ENCODE results near the gene CDO1. TPM values are rescaled to one million over a fixed set of nuclear protein-coding genes. Genes with fewer than 3 reads are reported as not detected.

CDO1 gene
- total and polyA plus RNA-seq, 2 of the 8 experiments (the other 6 are each of a cell fraction or from before 2014, with no cell fraction given): 26.1 to 29.5 TPM

DNA sequence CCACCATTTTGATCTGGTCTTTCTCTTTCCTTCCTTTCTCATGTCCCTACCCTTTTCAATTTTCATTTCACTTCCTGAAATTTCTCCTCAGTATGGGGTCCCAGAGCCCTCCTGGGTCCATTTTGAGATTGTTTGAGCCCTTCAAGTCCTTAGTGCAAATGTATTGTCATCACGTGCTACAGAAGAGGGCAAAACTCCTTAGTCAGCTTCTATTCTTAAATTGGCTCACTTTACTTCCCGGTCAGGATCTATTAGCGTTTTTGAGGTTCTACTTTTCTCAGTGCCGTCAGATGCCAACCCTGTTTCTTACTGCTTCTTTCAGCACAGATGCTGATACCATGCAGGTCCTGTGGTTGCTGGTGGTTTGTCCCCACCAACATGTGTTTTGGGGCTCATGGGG lies 19.0 kb upstream of the CDO1 start (continued):
- TF ChIP-seq, protein P1, sequence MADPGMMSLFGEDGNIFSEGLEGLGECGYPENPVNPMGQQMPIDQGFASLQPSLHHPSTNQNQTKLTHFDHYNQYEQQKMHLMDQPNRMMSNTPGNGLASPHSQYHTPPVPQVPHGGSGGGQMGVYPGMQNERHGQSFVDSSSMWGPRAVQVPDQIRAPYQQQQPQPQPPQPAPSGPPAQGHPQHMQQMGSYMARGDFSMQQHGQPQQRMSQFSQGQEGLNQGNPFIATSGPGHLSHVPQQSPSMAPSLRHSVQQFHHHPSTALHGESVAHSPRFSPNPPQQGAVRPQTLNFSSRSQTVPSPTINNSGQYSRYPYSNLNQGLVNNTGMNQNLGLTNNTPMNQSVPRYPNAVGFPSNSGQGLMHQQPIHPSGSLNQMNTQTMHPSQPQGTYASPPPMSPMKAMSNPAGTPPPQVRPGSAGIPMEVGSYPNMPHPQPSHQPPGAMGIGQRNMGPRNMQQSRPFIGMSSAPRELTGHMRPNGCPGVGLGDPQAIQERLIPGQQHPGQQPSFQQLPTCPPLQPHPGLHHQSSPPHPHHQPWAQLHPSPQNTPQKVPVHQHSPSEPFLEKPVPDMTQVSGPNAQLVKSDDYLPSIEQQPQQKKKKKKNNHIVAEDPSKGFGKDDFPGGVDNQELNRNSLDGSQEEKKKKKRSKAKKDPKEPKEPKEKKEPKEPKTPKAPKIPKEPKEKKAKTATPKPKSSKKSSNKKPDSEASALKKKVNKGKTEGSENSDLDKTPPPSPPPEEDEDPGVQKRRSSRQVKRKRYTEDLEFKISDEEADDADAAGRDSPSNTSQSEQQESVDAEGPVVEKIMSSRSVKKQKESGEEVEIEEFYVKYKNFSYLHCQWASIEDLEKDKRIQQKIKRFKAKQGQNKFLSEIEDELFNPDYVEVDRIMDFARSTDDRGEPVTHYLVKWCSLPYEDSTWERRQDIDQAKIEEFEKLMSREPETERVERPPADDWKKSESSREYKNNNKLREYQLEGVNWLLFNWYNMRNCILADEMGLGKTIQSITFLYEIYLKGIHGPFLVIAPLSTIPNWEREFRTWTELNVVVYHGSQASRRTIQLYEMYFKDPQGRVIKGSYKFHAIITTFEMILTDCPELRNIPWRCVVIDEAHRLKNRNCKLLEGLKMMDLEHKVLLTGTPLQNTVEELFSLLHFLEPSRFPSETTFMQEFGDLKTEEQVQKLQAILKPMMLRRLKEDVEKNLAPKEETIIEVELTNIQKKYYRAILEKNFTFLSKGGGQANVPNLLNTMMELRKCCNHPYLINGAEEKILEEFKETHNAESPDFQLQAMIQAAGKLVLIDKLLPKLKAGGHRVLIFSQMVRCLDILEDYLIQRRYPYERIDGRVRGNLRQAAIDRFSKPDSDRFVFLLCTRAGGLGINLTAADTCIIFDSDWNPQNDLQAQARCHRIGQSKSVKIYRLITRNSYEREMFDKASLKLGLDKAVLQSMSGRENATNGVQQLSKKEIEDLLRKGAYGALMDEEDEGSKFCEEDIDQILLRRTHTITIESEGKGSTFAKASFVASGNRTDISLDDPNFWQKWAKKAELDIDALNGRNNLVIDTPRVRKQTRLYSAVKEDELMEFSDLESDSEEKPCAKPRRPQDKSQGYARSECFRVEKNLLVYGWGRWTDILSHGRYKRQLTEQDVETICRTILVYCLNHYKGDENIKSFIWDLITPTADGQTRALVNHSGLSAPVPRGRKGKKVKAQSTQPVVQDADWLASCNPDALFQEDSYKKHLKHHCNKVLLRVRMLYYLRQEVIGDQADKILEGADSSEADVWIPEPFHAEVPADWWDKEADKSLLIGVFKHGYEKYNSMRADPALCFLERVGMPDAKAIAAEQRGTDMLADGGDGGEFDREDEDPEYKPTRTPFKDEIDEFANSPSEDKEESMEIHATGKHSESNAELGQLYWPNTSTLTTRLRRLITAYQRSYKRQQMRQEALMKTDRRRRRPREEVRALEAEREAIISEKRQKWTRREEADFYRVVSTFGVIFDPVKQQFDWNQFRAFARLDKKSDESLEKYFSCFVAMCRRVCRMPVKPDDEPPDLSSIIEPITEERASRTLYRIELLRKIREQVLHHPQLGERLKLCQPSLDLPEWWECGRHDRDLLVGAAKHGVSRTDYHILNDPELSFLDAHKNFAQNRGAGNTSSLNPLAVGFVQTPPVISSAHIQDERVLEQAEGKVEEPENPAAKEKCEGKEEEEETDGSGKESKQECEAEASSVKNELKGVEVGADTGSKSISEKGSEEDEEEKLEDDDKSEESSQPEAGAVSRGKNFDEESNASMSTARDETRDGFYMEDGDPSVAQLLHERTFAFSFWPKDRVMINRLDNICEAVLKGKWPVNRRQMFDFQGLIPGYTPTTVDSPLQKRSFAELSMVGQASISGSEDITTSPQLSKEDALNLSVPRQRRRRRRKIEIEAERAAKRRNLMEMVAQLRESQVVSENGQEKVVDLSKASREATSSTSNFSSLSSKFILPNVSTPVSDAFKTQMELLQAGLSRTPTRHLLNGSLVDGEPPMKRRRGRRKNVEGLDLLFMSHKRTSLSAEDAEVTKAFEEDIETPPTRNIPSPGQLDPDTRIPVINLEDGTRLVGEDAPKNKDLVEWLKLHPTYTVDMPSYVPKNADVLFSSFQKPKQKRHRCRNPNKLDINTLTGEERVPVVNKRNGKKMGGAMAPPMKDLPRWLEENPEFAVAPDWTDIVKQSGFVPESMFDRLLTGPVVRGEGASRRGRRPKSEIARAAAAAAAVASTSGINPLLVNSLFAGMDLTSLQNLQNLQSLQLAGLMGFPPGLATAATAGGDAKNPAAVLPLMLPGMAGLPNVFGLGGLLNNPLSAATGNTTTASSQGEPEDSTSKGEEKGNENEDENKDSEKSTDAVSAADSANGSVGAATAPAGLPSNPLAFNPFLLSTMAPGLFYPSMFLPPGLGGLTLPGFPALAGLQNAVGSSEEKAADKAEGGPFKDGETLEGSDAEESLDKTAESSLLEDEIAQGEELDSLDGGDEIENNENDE (IDR thresholded peaks at IDR 0.05; ENCODE audit: insufficient replicate concordance, low read length): no peak
- TF ChIP-seq TBP (IDR thresholded peaks at IDR 0.05; ENCODE audit: low read depth, low read length) (no peak), GABPA (IDR thresholded peaks at IDR 0.05; ENCODE audit: borderline replicate concordance, insufficient read depth, low read length) (no peak)
